HG03520 (cell line): ENCODE data around the gene GPR84.

ENCODE experiments used
- ATAC-seq: cut with Tn5 transposase; IDR thresholded peaks from one replicate; pipeline ENCODE4 v1.9.1; 2021; ENCODE audit warnings: mild to moderate bottlenecking, moderate library complexity; ENCODE audit not compliant: unreplicated experiment

Gene GPR84

GRCh38 chr12:54364413-54364812 is at the start of gene GPR84:
GPR84 (minus strand) TSS chr12:54364486; CDS start chr12:54363851, 635 bp downstream.
- ATAC-seq = no peak

- no peak for ATAC-seq
Observed at GRCh38 chr12:54413284-54414190, 49.3 kb upstream of the GPR84 start.

GRCh38 chr12:54412786-54413185 is 48.5 kb upstream of the GPR84 start:
- no peak for ATAC-seq

DNA sequence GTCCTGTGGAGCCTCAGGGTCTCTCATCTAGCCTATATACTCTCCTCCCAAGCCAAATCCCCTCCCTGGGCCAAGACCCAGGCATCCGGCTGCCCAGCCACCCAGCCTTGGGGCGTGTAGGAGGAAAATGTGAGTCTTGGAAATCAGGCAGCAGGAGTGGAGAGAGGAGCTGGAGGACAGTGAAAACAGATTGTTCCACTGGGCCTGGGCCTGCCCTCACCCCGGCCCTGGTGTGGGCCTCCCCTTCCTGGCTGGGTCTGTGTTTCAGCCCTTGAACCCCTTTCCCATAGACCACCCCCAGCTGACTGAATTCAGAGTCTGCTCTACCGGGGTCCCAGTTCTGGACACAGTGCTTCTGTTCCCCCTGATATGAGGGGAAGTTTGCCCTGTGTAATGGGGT is 48.1 kb upstream of the GPR84 start:
- no peak for ATAC-seq

DNA sequence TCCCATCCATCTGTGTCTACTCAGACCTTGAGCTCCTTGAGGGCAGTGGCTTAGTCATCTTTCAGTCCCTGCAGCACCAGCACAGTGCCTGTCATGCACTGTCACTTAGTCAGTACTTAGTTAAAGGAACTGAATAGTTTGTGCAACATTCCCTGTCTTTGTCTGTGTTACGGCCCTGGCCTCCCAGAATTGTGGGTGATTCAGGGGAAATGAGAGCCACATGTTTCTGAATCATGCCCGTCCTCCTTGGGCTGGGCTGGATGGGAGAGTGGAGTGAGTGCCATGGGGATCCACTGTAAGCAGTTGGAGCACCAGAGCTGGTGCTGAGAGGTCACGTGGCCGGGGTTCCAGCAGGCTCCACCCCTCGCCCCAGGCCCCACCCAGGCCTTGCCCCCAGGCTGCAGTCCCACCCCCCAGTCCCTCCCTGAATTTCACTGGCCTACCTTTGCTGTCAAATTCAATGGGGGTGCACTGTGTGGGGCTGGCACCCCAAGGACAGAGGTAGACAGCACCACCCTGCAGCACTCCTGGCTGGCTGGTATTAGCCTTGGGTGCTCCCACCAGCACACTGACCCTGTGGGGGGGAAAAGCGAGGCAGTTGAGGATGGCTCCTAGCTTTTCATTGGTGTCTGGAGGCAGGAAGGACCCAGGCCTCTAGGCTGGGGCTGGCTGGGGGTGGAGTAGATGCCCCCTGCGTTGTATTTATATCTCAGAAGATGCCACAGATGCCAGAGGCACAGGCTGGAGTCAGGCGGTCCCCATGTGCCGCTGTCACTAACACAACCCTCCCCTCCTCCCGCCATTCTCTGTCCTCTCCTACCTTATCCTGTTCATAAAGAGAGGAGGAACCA is 47.3 kb upstream of the GPR84 start:
- no peak for ATAC-seq

GRCh38 chr12:54409267-54409666 is 45.0 kb upstream of the GPR84 start:
- ATAC-seq = no peak

GRCh38 chr12:54407183-54407905 is 43.1 kb upstream of the GPR84 start:
- ATAC-seq = no peak

DNA sequence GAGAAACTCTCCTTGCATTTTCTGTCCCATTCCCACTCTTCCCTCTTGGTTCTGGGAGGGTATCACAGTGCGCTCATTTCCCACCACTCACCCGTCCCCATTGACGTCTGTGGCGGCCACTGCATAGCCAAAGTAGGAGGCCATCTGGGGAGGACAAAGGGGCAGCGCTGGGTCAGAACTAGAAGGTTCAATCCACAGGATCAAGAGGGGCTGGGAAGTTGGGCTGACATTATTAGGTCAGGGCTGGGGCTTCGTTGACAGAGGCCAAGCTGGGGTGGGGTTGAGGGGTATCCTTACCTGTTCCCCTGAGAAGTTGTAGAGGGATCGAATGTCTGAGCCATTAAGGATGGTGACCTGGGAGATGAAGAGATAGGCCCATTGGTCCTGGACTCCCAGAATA is 41.3 kb upstream of the GPR84 start:
- no peak for ATAC-seq

DNA sequence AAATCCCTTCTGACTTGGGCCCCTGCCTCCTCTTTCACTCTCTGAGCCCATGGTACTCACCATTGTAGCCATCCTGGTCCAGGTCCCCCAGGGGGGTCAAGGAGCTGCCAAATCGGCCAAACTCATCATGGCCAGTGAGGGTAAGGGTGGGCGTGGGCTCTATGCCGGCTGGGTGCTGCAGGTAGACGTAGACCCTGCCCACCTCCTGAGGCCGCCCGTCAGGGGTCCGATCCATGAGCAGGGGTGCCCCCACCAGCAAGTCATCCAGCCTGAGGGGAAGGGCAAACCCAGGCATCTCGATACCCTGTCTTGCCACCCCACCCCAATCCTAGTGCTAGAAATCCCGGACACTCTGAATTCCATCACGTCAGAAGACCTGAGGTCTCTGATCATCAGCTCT is 40.8 kb upstream of the GPR84 start:
- no peak for ATAC-seq

DNA sequence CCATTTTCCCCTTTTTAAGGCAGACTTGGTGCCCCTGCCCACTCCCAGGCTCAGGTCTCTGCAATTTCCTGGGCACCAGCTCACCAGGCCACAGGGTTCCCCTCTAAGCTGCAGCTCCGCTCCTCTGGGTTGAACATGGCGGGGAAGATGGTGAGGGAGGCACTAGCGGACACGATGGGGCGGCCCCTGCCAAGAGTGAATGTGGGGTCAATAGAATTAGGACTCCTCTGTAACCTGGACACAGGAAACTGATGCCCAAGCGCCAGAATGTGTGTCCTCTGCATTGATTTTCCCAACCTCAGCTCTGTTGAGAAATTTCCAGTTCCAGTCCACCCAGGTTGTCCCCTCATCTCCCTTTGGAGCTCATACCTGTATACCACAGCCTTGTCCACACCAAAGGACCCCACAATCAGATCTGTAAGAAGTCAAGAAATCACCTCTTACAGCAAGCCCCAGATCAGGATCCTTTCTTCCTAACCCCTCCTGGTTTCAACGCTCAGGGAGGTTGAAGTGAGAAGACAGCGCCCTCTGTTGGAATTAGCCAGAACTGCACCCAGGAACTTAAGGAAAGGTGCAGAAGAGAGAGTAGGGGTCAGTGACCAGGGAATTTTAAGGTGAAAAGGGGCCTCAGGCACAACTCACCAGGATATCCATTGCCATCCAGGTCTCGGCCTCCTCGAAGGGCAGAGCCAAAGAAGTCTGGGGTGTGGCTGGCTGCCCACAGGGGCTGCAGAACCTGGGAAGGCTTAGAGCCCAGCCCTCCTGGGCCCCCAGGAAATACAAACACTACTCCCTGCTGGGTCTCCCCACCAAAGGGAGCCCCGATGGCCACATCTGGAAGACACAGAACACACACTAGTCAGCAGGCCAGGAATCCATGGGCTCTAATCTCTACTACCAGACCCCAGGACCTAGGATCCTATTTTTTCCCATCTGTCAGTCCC is 40.0 kb upstream of the GPR84 start:
- no peak for ATAC-seq

DNA sequence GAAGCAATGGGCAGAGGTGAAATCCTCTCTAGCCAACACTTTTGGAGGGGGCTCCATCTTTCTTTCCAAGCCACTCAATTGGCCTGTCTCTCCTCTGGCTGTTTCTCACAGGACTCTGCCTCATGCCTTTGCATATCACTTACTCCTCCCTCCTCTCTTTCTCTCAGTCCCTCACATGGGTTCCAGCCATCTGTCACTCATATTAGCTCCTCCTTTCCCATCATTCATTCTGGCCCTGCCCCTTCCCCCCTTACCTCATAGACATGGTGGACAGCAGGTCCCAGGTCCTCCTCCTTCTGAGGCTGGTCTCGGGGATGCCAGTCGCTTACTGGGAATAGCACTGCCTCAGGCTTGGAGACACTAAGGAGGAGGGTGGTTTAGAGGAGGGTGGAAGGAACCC is 36.8 kb upstream of the GPR84 start:
- ATAC-seq = no peak

- ATAC-seq = peak; percentile 75
Observed at GRCh38 chr12:54398995-54399793, 34.9 kb upstream of the GPR84 start.

GRCh38 chr12:54398218-54398617 is 33.9 kb upstream of the GPR84 start:
- ATAC-seq = no peak

- no peak for ATAC-seq
Observed at GRCh38 chr12:54397157-54397556, 32.9 kb upstream of the GPR84 start.

GRCh38 chr12:54395545-54395944 is 31.3 kb upstream of the GPR84 start:
- no peak for ATAC-seq

DNA sequence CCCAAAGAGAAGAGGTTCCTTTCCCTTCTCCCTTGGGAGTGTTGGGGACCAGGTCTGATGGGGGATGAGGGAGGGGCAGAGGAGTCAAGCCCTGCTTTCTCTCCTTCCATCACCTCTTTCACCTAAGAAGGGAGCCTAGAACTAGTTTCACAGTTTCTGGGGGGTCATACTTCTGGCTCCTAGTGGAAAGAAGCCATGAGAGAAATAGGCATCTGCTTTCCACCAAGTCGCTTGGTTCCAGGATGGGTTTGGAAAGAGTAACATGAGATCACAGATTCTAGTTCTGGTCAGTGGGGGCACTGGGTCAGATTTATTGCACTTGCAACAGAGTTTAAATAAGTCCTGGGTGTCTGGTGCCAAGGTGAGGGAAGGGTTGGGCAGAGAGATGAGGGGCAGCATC is 30.7 kb upstream of the GPR84 start:
- no peak for ATAC-seq

DNA sequence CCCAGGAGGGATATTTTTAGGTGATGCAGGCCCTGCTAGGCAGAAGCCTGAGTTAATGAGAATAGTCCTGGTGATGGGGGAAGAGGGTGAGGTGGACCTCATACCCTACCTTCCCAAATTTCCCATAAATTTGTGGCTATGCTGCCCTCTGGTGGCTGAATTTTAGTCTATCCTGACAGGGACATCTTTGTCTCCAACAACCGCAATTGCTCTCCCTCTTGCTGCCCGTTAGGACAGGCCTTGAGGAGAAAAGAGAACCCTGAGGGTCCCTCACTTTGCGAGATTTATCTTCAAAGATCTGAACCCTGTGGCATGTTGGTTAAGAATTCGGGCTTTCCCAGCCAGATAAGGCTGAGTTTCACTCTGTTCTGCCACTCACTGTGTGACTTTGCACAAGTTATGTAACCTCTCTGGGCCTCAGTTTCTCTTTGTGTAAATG is 30.0 kb upstream of the GPR84 start:
- no peak for ATAC-seq

DNA sequence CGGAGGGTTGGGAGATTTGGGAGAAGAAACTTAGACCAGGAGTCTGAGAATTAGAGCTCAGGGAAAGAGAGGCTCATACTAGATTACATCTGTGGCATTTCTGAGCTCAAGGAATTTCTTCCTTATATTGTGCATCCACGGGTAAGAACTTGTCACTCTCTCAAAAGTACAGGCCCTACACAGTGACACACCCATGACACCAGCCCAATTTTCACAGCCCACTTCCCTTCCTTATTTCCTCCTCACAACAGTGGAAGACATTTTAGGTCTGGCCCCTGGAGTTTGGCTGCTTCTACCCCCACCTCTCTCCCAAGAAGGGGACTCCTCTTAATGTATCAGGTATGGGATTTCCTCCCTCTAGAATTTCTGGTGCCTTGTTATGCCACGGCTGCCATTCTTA is 29.5 kb upstream of the GPR84 start:
- ATAC-seq = no peak

DNA sequence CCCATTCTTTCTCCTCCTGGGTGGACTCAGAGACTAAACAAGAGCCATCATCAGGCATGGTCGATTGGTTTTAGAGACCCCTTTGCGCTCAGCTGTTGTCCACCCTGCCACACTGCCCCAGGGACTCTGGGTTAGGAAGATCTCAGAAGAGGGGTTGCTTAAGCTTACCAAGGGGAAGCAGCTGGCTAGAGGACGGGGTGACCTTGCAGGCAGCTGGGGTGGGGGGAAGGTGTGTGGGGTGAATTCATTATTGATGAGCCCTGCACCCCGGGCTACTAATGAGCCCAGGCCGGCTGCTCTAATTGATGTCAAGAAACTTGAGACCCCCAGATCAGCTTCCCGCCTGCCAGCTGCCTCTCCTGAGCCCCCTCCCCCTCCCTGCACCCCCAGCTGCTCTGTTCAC is 28.9 kb upstream of the GPR84 start:
- ATAC-seq = no peak
